Stimulated activated CD8-positive, alpha-beta memory T cell treated with anti-CD3 and anti-CD28 coated beads, Interleukin-2, amount 100 ng/mL, for 48 hours (primary cell): ENCODE results near the gene VPS51.
"Not testable (repeated sequence)": the region's sequence is repeated elsewhere in the genome, so short reads cannot be mapped to it uniquely, and the experiment has no call there.

Experiments used
- DNase-seq, 2 donors: peaks; one replicate each; pipeline ENCODE4 v3.0.0-alpha.2; 2020; ENCODE audit warnings: low read depth in 2 of 2

VPS51 gene

GRCh38 chr11:65133724-65134123 lies 37.7 kb downstream of the VPS51 start:
- no peak for DNase-seq

GRCh38 chr11:65134240-65134951 lies 38.4 kb downstream of the VPS51 start, which contains the start of gene SYVN1:
TSS of gene SYVN1 (minus strand) at chr11:65134519. CDS start at chr11:65133601, 918 bp downstream.
- DNase-seq, result peak; percentile 85 to 88

GRCh38 chr11:65134952-65135632 lies 39.1 kb downstream of the VPS51 start:
- peak; percentile 59 to 67 for DNase-seq

- no peak for DNase-seq
Measured at GRCh38 chr11:65135633-65136145, 39.7 kb downstream of the VPS51 start.

- no peak for DNase-seq
Measured at GRCh38 chr11:65136515-65137096, 40.6 kb downstream of the VPS51 start.

- DNase-seq, result no peak
Measured at GRCh38 chr11:65141896-65142494, 46.0 kb downstream of the VPS51 start.

- DNase-seq, result no peak
Measured at GRCh38 chr11:65147352-65148075, 51.5 kb downstream of the VPS51 start.

- no peak for DNase-seq
Measured at GRCh38 chr11:65148657-65149056, 52.6 kb downstream of the VPS51 start.

- not testable (repeated sequence) for DNase-seq
Measured at GRCh38 chr11:65150131-65150508, 54.1 kb downstream of the VPS51 start.

- peak in 1 of 2 donors; percentile 26 for DNase-seq
Measured at GRCh38 chr11:65150509-65151299, 54.7 kb downstream of the VPS51 start.

GRCh38 chr11:65151331-65151899 lies 55.4 kb downstream of the VPS51 start:
- no peak for DNase-seq

- DNase-seq, result no peak
Measured at GRCh38 chr11:65152122-65152521, 56.1 kb downstream of the VPS51 start.

- DNase-seq, result no peak
Measured at GRCh38 chr11:65156256-65156655, 60.2 kb downstream of the VPS51 start.

- DNase-seq, result no peak
Measured at GRCh38 chr11:65156926-65157325, 60.9 kb downstream of the VPS51 start.

- DNase-seq, result no peak
Measured at GRCh38 chr11:65157336-65157735, 61.3 kb downstream of the VPS51 start.

GRCh38 chr11:65159012-65159411 lies 63.0 kb downstream of the VPS51 start:
- DNase-seq, result no peak

GRCh38 chr11:65160643-65161042 lies 64.6 kb downstream of the VPS51 start:
- DNase-seq, result no peak
